HG03139 (cell line): ENCODE measurements around the gene RUFY3.

Experiments used
- ATAC-seq: cut with Tn5 transposase; IDR thresholded peaks from one replicate; pipeline ENCODE4 v1.9.1; 2021; ENCODE audit not compliant: unreplicated experiment

RUFY3 gene

GRCh38 chr4:70772929-70773555 is 51.3 kb downstream of the RUFY3 start:
- ATAC-seq, result peak; percentile 67

GRCh38 chr4:70778888-70779422 is 57.2 kb downstream of the RUFY3 start:
- ATAC-seq, result no peak

- no peak for ATAC-seq
Observed at GRCh38 chr4:70783096-70783495, 61.3 kb downstream of the RUFY3 start.

- no peak for ATAC-seq
Observed at GRCh38 chr4:70787496-70787895, 65.7 kb downstream of the RUFY3 start.

GRCh38 chr4:70788733-70789132 is 67.0 kb downstream of the RUFY3 start:
- ATAC-seq, result no peak

GRCh38 chr4:70793626-70794025 is 71.9 kb downstream of the RUFY3 start:
- no peak for ATAC-seq

- peak; percentile 51 for ATAC-seq
Observed at GRCh38 chr4:70801265-70801809, 79.6 kb downstream of the RUFY3 start.

- ATAC-seq, result no peak
Observed at GRCh38 chr4:70802928-70803580, 81.3 kb downstream of the RUFY3 start.

GRCh38 chr4:70808151-70808550 is 86.4 kb downstream of the RUFY3 start:
- ATAC-seq, result no peak

GRCh38 chr4:70815370-70815769 is 93.6 kb downstream of the RUFY3 start:
- no peak for ATAC-seq

GRCh38 chr4:70816894-70817293 is 95.1 kb downstream of the RUFY3 start:
- ATAC-seq, result no peak

GRCh38 chr4:70818173-70818855 is 96.5 kb downstream of the RUFY3 start:
- ATAC-seq, result no peak

GRCh38 chr4:70818921-70819320 is 97.2 kb downstream of the RUFY3 start:
- ATAC-seq, result no peak

GRCh38 chr4:70829015-70829414 is 107.3 kb downstream of the RUFY3 start:
- no peak for ATAC-seq

GRCh38 chr4:70829492-70829891 is 107.7 kb downstream of the RUFY3 start:
- no peak for ATAC-seq

- ATAC-seq, result no peak
Observed at GRCh38 chr4:70830054-70830453, 108.3 kb downstream of the RUFY3 start.

GRCh38 chr4:70831293-70831692 is 109.5 kb downstream of the RUFY3 start:
- ATAC-seq, result no peak

- ATAC-seq, result no peak
Observed at GRCh38 chr4:70833675-70834074, 111.9 kb downstream of the RUFY3 start.

GRCh38 chr4:70836081-70836480 is 114.3 kb downstream of the RUFY3 start:
- no peak for ATAC-seq

GRCh38 chr4:70838204-70838603 is 116.4 kb downstream of the RUFY3 start:
- ATAC-seq, result no peak

GRCh38 chr4:70838666-70839588 is 117.2 kb downstream of the RUFY3 start:
- peak; percentile 45 for ATAC-seq
